Adipose tissue (tissue), 3 donors: Measurements from ENCODE around the gene SLC3A2. TPM values are rescaled to one million over a fixed set of nuclear protein-coding genes. Genes with fewer than 3 reads are reported as not detected.
"Not testable (repeated sequence)": the region's sequence is repeated elsewhere in the genome, so short reads cannot be mapped to it uniquely, and the experiment has no call there.

ENCODE experiments used
- H3K27ac ChIP-seq: one replicate; pipeline ENCODE4 v1.5.1; 2013; ENCODE audit warnings: low read depth, low read length
- WGBS, 3 donors: extraction: QIAGEN DNeasy Blood & Tissue Kit; methylation state at CpG; one replicate each; pipeline ENCODE4 v1.1.7; 2013; 5-methylcytosine and 5-hydroxymethylcytosine counted together
- polyA plus RNA-seq, 3 donors: library from polyadenylated mRNA; stranded (reverse); fragments of 200-250 nt; gene quantifications; one replicate each; pipeline ENCODE4 v1.2.3, GENCODE V29; 2013
- donor health status: healthy with polysubstance abuse.
- donor health status: Bipolar disorder and iron deficiency.
- donor health status: healthy.

Gene SLC3A2
- polyA plus RNA-seq, 3 donors = 62.6 to 146 (median 103) TPM

DNA sequence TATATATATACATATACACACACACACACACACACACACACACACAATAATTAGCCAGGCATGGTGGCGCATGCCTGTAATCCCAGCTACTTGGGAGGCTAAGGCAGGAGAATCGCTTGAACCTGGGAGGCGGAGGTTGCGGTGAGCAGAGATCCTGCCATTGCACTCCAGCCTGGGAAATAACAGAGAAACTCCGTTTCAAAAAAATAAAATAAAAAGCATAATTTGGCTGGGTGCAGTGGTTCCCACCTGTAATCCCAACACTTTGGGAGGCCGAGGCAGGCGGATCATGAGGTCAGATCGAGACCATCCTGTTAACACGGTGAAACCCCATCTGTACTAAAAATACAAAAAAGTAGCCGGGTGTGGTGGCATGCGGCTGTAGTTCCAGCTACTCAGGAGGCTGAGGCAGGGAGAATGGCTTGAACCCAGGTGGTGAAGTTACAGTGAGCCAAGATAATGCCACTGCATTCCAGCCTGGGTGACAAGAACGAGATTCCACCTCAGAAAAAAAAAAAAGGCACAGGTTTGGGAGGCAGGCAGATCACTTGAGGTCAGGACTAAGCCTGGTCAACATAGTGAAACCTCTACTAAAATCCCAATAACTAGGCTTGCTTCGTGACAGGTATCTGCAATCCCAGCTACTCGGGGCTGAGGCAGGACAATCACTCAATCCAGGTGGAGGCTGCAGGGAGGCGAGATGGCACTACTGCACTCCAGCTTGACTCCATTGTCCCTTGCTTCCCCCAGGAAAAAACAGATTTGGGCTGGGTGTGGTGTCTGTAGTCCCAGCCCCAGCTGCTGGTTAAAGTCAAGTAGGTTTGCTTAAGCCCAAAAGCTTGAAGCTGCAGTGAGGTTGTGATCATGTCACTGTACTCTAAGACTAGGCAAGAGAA, 29.5 kb upstream of the SLC3A2 start:
- WGBS, 3 donors = 70 to 73% (median 72%) methylated on average over 15 of the region's 15 CpGs
- no peak overlapping the region for H3K27ac ChIP-seq

DNA sequence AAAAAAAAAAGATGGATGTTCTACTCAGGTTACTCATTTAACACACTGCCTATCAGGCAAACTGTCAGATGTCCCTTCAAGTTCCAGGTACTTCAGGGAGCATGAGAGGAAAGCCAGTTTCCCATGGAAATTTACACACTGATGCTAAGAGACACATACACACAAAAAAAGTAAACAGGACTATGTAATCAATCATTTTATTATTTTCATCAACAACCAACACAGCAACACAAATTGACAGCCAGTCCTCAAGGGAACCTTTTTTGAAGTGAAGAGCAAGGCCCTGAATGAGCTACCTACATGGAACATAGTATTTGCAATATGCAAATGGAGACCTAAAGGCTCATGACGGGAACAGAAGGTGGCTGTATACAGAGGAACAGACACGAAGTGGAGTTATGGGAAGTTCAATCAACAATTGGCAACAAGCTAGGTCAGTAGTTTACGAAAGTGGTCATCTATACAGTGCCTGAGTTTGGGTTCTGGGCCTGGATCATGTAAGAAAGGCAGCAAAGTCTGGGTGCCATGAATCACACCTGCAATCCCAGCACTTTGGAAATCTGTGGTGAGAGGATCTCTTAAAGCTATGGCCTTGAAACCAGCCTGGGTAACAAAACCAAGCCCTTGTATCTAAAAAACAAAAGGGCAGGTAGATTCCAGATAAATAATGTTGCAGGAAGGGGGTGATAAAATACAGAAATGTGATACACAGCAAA, 28.7 kb upstream of the SLC3A2 start:
- WGBS, 3 donors = 23 to 68% (median 60%) methylated on average over 3 of the region's 3 CpGs
- no peak overlapping the region for H3K27ac ChIP-seq

DNA sequence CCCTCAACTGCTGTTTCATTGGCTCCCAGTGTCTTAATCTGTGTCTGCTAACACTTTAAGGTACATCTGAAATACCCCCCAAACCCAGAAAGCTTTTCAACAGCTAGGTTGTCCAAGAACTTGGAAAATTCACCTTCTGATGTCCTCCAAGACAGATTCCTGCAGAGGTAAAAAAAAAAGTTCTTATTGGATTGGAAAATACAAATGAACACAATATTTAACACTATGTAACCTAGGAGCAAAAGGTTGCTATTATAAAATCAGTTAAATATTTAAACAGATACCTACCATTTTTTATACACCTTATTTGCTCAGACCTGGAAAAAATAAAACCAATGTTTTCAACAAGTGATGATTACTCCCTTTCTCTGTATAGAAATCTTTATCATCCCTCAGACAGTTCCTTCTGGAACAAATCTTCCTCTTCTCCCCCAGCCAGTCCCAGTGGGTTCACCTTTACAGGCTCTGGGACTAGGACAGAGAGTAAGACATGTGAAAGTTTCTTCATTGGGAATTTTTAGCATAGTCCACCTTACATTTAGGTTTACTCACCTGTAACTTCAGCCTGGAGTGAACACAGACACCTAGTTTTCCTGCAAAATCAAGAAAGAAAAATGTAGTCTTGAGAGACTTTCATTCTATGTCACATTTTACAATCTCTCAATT, 28.0 kb upstream of the SLC3A2 start:
- no peak overlapping the region for H3K27ac ChIP-seq

DNA sequence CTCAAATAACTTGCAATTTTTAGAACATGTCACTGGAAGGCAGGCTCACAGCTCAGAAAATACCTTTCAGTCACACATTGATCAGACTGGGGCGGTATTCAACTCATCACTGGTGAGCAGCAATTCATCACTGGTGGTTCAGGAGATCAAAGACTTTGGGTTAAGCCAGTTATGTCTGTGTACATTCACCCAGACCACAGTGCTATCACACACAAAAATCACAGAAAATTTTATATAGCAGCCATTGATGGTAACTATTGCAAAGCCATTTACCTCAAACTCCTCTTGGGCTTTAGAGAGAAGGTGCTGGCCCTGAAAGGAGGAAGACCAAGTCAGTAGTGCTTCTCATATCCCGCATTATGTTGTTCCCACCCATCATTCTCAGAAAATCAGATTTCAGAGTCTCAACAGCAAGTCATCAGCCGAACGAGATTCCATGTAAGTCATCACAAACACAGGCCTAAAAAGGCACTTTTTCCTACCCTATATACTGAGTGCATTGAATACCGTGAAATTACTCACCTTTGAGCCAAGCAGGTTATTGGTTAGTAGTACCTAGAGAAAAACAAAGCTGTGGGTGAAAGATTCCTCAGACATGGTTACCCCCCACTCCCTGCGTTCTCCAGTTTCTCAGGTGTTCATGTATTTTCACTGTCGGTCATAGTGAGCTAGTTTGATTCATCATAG, 27.3 kb upstream of the SLC3A2 start:
- H3K27ac ChIP-seq = no peak overlapping the region
- WGBS, 3 donors = 59 to 65% (median 61%) methylated on average over 7 of the region's 7 CpGs

DNA sequence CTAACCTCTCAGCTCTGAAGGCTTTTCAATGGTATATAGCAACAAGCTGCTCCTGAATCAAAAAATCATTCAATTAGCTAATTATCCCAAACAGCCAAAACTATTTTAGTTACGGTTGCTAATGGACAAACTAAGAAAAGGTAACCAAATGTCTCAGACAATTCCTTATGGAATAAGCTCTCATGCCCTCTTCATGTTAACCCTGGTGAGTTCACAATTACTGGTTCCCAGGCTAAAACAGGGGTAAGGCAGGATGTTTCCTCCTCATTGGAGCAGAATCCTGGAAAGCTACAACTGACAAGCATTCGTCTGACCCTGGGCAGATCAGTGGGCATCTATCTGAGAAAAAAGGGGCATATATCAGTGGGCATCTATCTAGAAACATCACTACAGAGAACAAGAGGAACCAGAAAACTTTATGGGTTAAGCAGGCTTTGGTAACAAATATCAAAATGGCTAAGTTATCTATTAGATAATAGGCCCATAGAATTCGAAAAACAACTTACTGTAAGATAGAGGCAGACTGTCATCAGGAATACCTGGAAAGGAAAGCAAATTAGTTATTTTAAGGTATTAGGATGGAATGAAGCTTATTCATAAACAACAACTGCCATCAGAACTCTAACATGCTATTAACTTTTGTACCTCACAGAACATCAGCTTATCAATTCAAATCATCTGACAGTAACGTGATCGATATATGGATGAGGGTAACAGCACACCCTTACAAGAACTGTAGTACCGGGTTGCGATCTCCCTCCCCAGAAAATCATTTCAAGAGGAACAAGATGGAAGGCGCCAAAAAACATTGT, 26.5 kb upstream of the SLC3A2 start:
- WGBS, 3 donors = 10 to 19% (median 19%) methylated on average over 8 of the region's 8 CpGs

DNA sequence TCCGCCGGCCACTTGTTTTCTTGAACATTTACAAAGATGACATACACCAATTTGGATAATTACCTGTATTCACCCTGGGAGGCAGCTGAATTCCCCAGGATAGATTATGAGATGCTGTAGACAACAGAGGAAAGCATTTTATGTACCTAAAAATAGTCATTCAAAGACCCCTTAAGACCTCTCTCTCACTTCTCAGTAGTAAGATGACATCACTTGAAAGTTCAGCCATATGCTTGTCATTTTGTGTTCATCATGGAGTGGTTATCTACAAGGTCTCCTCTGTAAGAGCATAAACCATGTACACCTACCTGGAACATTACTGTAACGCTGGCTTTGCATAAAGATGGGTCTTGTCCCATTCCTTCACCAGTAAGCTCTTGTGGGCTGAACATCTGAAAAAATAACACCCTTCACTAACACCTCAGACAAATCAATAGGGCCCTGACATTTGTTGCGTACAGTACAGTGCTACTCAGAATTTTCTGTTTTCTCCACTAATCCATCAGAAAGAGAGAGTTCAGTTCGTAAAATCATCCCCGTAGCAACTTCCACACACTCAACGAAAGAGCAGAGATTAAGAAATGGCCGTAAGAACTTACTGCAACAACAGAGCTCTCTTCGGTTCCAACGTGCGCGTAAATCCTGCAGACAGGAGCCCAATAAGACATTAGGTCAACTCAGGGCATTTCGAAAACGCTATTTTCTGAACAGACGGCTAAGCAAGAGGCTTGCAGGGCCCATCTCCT, 25.7 kb upstream of the SLC3A2 start:
- WGBS, 3 donors = 2 to 3% (median 2%) methylated on average over 15 of the region's 15 CpGs
- H3K27ac ChIP-seq = no peak overlapping the region

More for the DNA sequence above, 26.5 kb upstream of the SLC3A2 start:
- no peak overlapping the region for H3K27ac ChIP-seq

DNA sequence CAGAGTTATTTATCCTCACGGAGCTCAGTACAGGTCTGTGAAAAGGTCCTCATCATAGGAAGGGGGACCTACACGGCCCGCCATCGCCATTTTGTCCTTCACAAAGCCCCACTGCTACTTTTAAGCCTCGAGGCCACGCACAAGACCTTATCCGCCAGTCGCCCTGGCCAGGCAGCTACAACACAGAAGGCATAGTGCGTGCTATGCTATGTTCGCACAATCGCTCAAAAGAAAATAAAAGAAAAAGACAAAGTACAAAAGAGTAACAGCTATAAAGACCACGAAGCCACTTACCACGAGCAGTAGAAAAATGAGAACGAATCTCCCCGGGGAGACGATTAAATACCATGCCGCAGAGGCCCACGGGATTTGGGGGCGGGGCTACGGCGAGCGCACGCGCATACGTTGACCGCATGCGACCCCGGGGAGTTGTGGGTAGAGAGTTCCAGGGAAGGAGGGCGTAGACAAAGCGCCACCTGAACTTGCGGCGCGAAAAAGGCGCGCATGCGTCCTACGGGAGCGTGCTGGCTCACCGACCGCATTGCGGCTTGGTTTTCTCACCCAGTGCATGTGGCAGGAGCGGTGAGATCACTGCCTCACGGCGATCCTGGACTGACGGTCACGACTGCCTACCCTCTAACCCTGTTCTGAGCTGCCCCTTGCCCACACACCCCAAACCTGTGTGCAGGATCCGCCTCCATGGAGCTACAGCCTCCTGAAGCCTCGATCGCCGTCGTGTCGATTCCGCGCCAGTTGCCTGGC, 24.9 kb upstream of the SLC3A2 start:
- no peak overlapping the region for H3K27ac ChIP-seq
- WGBS, 3 donors = 0 to 1% (median 0%) methylated on average over 53 to 54 of the region's 54 CpGs

DNA sequence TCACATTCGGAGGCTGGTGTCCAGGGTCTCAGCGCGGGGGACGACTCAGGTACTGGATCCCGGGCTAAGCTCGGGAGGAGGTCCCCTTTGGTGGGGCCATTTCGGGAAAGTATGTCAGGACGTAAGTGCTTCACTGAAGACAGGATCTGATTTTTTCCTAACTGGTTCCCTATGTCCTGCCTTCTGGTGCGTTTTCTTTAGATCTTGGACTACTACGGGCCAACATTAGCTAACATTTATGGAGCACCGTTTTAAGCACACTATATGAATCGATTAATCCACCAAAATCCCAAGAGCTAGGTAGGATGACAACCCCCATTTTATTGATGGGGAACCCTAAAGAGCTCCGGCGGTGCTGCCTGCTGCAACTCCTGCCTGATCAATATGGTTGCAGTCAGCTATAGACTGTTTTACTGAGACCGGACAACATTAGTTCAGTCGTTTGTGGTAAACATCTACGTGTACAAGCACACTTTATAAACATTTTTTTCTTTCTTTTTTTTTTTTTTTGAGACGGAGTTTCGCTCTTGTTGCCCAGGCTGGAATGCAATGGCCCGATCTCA, 24.3 kb upstream of the SLC3A2 start:
- no peak overlapping the region for H3K27ac ChIP-seq
- 4 to 8% (median 7%) methylated on average over 20 of the region's 20 CpGs for WGBS, 3 donors

DNA sequence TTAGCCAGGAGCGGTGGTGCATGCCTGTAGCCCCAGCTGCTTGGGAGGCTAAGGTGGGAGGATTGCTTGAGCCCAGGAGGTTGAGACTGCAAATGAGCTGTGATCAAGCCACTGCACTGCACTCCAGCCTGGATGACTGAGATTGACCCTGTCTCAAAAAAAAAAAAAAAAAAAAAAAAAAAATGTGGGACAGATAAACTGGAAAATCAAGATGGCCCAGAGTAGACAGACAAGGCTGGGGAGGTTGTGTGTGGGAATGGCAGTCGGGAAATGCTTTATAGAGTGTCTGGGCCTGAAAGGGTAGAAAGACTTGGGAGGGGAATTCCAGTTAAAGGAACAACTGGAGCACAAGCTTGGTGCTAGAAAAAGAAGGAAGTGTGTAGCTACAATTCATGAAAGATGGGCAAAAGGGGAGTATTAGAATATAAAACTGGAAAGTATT, 23.1 kb upstream of the SLC3A2 start:
- WGBS, 3 donors = 59 to 67% (median 62%) methylated on average over 2 of the region's 2 CpGs
- H3K27ac ChIP-seq = no peak overlapping the region

DNA sequence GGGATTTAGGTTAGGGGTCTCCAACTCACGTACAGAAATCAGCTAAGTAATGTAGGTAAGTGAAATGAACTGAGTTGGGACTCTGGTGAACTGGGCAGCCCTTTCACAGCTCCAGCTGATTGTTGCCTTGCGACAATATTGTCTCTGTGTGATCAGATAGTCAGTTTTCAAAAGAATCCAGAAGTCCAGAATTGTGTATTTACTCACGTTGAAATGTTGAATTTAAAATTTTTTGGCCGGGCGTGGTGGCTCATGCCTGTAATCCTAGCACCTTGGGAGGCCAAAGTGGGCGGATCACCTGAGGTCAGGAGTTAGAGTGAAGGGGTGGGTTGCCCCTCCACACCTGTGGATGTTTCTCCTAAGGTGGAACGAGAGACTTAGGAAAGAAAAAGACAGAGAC, 22.5 kb upstream of the SLC3A2 start:
- 60 to 89% (median 86%) methylated on average over 7 of the region's 7 CpGs for WGBS, 3 donors
- no peak overlapping the region for H3K27ac ChIP-seq

DNA sequence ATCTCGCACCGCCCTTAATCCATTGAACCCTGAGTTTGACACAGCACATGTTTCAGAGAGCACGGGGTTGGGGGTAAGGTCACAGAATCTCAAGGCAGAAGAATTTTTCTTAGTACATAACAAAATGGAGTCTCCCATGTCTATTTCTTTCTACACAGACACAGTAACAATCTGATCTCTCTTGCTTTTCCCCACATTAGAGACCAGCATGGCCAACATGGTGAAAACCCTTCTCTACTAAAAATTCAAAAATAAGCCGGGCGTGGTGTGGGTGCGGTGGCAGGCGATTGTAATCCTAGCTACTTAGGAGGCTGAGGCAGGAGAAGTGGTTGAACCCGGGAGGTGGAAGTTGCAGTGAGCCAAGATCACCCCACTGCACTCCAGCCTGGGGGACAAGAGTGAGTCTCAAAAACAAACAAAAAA, 21.4 kb upstream of the SLC3A2 start:
- 85 to 90% (median 88%) methylated on average over 8 of the region's 8 CpGs for WGBS, 3 donors
- not testable (repeated sequence) for H3K27ac ChIP-seq

DNA sequence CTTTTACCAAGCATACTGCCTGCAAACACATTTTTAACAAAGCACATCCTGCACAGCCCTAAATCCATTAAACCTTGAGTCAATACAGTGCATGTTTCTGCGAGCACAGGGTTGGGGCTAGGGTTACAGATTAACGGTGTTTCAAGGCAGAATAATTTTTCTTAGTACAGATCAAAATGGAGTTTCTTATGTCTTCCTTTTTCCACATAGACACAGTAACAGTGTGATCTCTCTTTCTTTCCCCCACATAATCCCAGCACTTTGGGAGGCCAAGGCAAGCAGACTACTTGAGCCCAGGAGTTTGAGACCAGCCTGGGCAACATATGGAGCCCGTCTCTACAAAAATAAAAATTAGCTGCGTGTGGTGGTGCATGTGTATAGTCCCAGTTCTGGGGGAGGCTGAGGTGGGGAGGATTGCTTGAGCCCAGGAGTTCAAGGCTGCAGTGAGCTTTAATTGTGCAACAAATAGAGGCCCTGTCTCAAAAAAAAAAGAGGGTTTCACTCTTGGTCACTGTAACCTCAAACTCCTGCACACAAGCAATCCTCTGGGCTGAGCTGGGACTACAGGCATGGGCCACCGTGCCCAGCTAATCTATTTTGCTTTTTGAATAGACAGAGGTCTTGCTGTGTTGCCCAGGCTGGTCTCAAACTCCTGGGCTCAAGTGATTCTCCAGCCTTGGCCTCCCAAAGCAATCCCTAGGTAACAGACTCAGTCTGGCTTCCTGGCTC, 19.7 kb upstream of the SLC3A2 start:
- 58 to 82% (median 66%) methylated on average over 5 of the region's 5 CpGs for WGBS, 3 donors
- H3K27ac ChIP-seq = no peak overlapping the region

DNA sequence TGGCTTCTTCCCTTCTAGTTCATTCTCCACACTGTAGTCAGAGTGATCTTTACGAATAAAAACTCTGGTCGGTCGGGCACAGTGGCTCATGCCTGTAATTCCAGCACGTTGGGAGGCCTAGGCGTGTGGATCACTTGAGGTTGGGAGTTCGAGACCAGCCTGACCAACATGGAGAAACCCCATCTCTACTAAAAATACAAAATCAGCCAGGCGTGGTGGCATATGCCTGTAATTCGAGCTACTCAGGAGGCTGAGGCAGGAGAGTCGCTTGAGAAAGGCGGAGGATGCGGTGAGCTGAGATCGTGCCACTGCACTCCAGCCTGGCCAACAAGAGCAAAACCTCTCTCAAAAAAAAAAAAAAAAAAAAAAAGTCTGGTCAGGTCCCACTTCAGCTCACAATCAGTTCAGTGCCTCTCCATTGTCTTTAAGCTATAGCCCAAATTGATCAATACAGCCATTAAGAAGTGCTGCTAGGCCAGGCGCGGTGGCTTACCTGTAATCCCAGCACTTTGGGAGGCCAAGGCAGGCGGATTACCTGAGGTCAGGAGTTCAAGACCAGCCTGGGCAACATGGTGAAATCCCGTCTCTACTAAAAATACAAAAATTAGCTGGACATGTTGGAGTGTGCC, 19.0 kb upstream of the SLC3A2 start:
- not testable (repeated sequence) for H3K27ac ChIP-seq
- 92 to 94% (median 92%) methylated on average over 16 of the region's 16 CpGs for WGBS, 3 donors

DNA sequence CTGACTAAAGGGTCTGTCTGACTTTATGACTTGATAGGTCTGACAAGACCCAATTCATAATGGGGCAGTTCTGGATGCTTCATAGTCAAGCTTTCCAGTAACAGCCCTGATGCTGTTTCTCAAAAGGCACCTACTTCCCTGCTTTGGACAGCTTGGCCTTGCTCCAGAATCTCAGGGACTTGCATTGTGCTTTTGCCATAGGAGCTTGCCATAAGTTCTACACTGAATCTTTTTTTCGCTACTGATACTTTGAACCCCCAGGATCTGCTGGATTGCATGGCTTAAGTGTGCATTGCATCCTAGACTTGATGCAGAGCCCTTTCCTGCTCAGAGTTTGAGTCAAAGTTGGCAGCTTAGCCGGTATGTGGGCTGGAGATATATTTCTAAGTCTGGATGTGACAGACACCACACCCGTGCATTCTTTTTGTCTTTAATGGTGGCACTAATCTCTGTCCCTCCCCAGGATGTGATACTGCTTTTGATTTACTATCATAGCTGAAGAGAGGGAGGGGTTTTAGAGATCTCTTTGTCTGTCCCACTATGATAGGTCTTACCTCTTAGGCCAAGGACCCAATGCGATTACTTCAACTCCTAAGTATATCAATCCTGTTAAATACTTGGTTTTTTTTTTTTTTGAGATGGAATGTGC, 16.9 kb upstream of the SLC3A2 start:
- H3K27ac ChIP-seq = no peak overlapping the region
- WGBS, 3 donors = 70 to 72% (median 70%) methylated on average over 4 of the region's 4 CpGs

DNA sequence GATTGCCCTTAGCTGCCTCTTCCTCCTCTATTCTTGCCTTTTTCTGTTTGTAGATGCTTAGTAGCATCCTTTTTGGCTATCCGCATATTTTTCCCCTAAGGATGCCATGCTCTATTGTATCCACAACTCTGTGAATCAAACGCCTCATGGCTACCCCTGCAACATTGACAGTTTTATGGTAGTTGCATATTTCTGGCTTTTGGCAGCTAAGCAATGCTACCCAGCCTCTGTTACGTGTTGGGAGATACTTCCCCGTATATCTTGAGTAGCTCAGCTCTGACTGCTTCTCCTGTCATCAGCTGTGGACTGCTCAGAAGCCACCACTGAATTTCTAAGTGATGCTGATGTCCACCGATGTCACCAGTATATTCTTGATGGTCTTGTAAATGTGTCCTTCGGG, 15.1 kb upstream of the SLC3A2 start:
- 68 to 79% (median 76%) methylated on average over 6 of the region's 6 CpGs for WGBS, 3 donors
- H3K27ac ChIP-seq = no peak overlapping the region
